ENCODE data around the gene GOSR2. TPM values are rescaled to one million over a fixed set of nuclear protein-coding genes. Genes with fewer than 3 reads are reported as not detected.

Gene GOSR2
- total RNA-seq, 4 donors from 2014 or later: 28.5 to 37.6 (median 30.3) TPM

GRCh38 chr17:46883871-46884520, 39.0 kb upstream of the GOSR2 start:
- TF ChIP-seq POLR2A (IDR thresholded peaks at IDR 0.05): no peak
- no peak for TF ChIP-seq CTCF (IDR thresholded peaks at IDR 0.05)
- 41 to 42% methylated on average over 18 to 19 of the region's 19 CpGs for WGBS, 2 donors
- DNase-seq (ENCODE audit: low spot score in 2 of 2): no peak
- intact Hi-C loops (cut with DNase I; ENCODE audit: low total_unique reads): no loop called here
- H3K4me3 ChIP-seq (ENCODE audit: low read depth, poor library complexity, severe bottlenecking): no peak overlapping the region

GRCh38 chr17:46884552-46884951, 38.4 kb upstream of the GOSR2 start:
- no peak for DNase-seq (ENCODE audit: low spot score in 2 of 2)
- intact Hi-C loops (cut with DNase I; ENCODE audit: low total_unique reads): no loop called here
- no peak for TF ChIP-seq POLR2A (IDR thresholded peaks at IDR 0.05)
- no peak for TF ChIP-seq CTCF (IDR thresholded peaks at IDR 0.05)
- 74 to 80% methylated on average over 7 of the region's 7 CpGs for WGBS, 2 donors
- no peak overlapping the region for H3K4me3 ChIP-seq (ENCODE audit: low read depth, poor library complexity, severe bottlenecking)

- no peak overlapping the region for H3K4me3 ChIP-seq (ENCODE audit: low read depth, poor library complexity, severe bottlenecking)
- 77% methylated on average over 10 of the region's 10 CpGs for WGBS, 2 donors
- TF ChIP-seq POLR2A (IDR thresholded peaks at IDR 0.05) (no peak), CTCF (IDR thresholded peaks at IDR 0.05) (no peak)
- intact Hi-C loops (cut with DNase I; ENCODE audit: low total_unique reads): no loop called here
- DNase-seq (ENCODE audit: low spot score in 2 of 2): no peak
These were observed 37.3 kb upstream of the GOSR2 start for GRCh38 chr17:46885415-46886309.

- 77 to 84% methylated on average over 1 of the region's 1 CpG for WGBS, 2 donors
- TF ChIP-seq CTCF (IDR thresholded peaks at IDR 0.05): no peak
- TF ChIP-seq POLR2A (IDR thresholded peaks at IDR 0.05): no peak
- DNase-seq (ENCODE audit: low spot score in 2 of 2): no peak
- H3K4me3 ChIP-seq (ENCODE audit: low read depth, poor library complexity, severe bottlenecking): no peak overlapping the region
- intact Hi-C loops (cut with DNase I; ENCODE audit: low total_unique reads): no loop called here
These were observed 36.7 kb upstream of the GOSR2 start for GRCh38 chr17:46886310-46886663.

- no peak for DNase-seq (ENCODE audit: low spot score in 2 of 2)
- no peak overlapping the region for H3K4me3 ChIP-seq (ENCODE audit: low read depth, poor library complexity, severe bottlenecking)
- WGBS, 2 donors: 88 to 91% methylated on average over 3 of the region's 3 CpGs
- no peak for TF ChIP-seq POLR2A (IDR thresholded peaks at IDR 0.05)
- no peak for TF ChIP-seq CTCF (IDR thresholded peaks at IDR 0.05)
- intact Hi-C loops (cut with DNase I; ENCODE audit: low total_unique reads): no loop called here
These were observed 35.2 kb upstream of the GOSR2 start for GRCh38 chr17:46887717-46888116.
